Neural progenitor cell (in vitro differentiated cells): Measurements from ENCODE around the gene COX6A2. TPM values are rescaled to one million over a fixed set of nuclear protein-coding genes. Genes with fewer than 3 reads are reported as not detected.

Experiments used
- DNase-seq: peaks from one replicate; pipeline ENCODE4 v3.0.0-alpha.2; 2016; ENCODE audit warnings: low spot score
- H2AFZ ChIP-seq: fragments of 200-600 bp; sonication (generic); replicated peaks from 2 replicates; pipeline ENCODE4 v1.6.1; 2016; ENCODE audit warnings: antibody characterized with exemption
- H3F3A ChIP-seq: fragments of 200-600 bp; sonication (generic); 2 replicates; pipeline ENCODE4 v1.6.1; 2016; ENCODE audit warnings: antibody characterized with exemption, low read depth
- H3K27ac ChIP-seq: fragments of 200-600 bp; sonication (generic); 2 replicates; pipeline ENCODE4 v1.5.1; 2016; ENCODE audit warnings: mild to moderate bottlenecking
- H3K27me3 ChIP-seq: fragments of 200-600 bp; sonication (generic); 2 replicates; pipeline ENCODE4 v1.6.1; 2016; ENCODE audit warnings: mild to moderate bottlenecking, moderate library complexity
- H3K36me3 ChIP-seq: fragments of 200-600 bp; sonication (generic); 2 replicates; pipeline ENCODE4 v1.5.1; 2016
- H3K4me1 ChIP-seq: fragments of 200-600 bp; sonication (generic); 2 replicates; pipeline ENCODE4 v1.6.1; 2016; ENCODE audit warnings: mixed run types
- H3K4me2 ChIP-seq: fragments of 200-600 bp; sonication (generic); 2 replicates; pipeline ENCODE4 v1.6.1; 2016
- H3K4me3 ChIP-seq: fragments of 200-600 bp; sonication (generic); 2 replicates; pipeline ENCODE4 v1.5.1; 2016
- H3K79me2 ChIP-seq: fragments of 200-600 bp; sonication (generic); 2 replicates; pipeline ENCODE4 v1.6.1; 2016; ENCODE audit warnings: low read depth
- H3K9ac ChIP-seq: fragments of 200-600 bp; sonication (generic); 2 replicates; pipeline ENCODE4 v1.6.1; 2016
- H3K9me3 ChIP-seq: fragments of 200-600 bp; sonication (generic); 2 replicates; pipeline ENCODE4 v1.5.1; 2016; ENCODE audit warnings: low read depth
- H4K20me1 ChIP-seq: fragments of 200-600 bp; sonication (generic); 2 replicates; pipeline ENCODE4 v1.6.1; 2016; ENCODE audit warnings: low read depth
- H3K27ac Mint-ChIP-seq: 3 replicates; pipeline ENCODE4 v1.8.0; 2021; ENCODE audit warnings: mixed read lengths
- H3K27me3 Mint-ChIP-seq: 2 replicates; pipeline ENCODE4 v1.8.0; 2022; ENCODE audit warnings: low read depth, mild to moderate bottlenecking, inconsistent platforms, moderate library complexity, mixed read lengths; ENCODE audit not compliant: insufficient read depth
- H3K36me3 Mint-ChIP-seq: 3 replicates; pipeline ENCODE4 v1.8.0; 2021; ENCODE audit warnings: mixed read lengths
- H3K4me1 Mint-ChIP-seq: 3 replicates; pipeline ENCODE4 v1.8.0; 2021; ENCODE audit warnings: mixed read lengths
- H3K4me3 Mint-ChIP-seq: 3 replicates; pipeline ENCODE4 v1.8.0; 2021; ENCODE audit warnings: mild to moderate bottlenecking, moderate library complexity, mixed read lengths
- H3K9me3 Mint-ChIP-seq: 3 replicates; pipeline ENCODE4 v1.8.0; 2020; ENCODE audit warnings: mixed read lengths
- CTCF ChIP-seq: fragments of 200-600 bp; sonication (generic); IDR thresholded peaks from 2 replicates; pipeline ENCODE4 v1.5.1; 2017; ENCODE audit warnings: antibody characterized with exemption, mild to moderate bottlenecking
- EZH2 ChIP-seq: fragments of 200-600 bp; sonication (generic); IDR thresholded peaks from 2 replicates; pipeline ENCODE4 v1.6.1; 2017; ENCODE audit warnings: antibody characterized with exemption, mild to moderate bottlenecking, moderate library complexity
- EZH2phosphoT487 ChIP-seq: fragments of 200-600 bp; sonication (generic); IDR thresholded peaks from 2 replicates; pipeline ENCODE4 v1.6.1; 2017; ENCODE audit warnings: antibody characterized with exemption
- total RNA-seq: library from RNA; depleted of rRNA; stranded (reverse); fragments of >200 nt; gene quantifications from 2 replicates; pipeline ENCODE4 v1.2.3, GENCODE V29; 2015; ENCODE audit warnings: low replicate concordance

COX6A2 gene
- total RNA-seq, 1 donor from 2014 or later: not detected

GRCh38 chr16:31427441-31428278, 500 bp downstream of the COX6A2 start:
- H2AFZ ChIP-seq: no peak overlapping the region
- peaks cover 7% of the 10 kb centered on the region for H3K27me3 Mint-ChIP-seq
- H3K4me1 Mint-ChIP-seq: peaks cover 5% of the 10 kb centered on the region

GRCh38 chr16:31423801-31424200, 4.4 kb downstream of the COX6A2 start:
- H3K27me3 Mint-ChIP-seq: peaks cover 5% of the 10 kb centered on the region

More at GRCh38 chr16:31427441-31428278, 500 bp downstream of the COX6A2 start:
- H3K9ac ChIP-seq: no peak overlapping the region
- TF ChIP-seq EZH2phosphoT487: no peak
- TF ChIP-seq EZH2: no peak
- TF ChIP-seq CTCF: no peak
- no peak for DNase-seq
- peaks cover 7% of the 10 kb centered on the region for H3K27me3 ChIP-seq
- Mint-ChIP-seq H3K4me3 (no peak overlapping the region), H3K9me3 (peaks cover 2% of the 10 kb centered on the region), H3K27ac (no peak overlapping the region), H3K36me3 (no peaks in the 10 kb centered on the region)
- no peaks in the 10 kb centered on the region for H3F3A ChIP-seq
- H3K4me2 ChIP-seq: no peak overlapping the region
- H4K20me1 ChIP-seq: no peaks in the 10 kb centered on the region
- H3K79me2 ChIP-seq: no peaks in the 10 kb centered on the region
- no peaks in the 10 kb centered on the region for H3K9me3 ChIP-seq
- H3K4me3 ChIP-seq: no peak overlapping the region
- H3K27ac ChIP-seq: no peak overlapping the region
- H3K4me1 ChIP-seq: no peaks in the 10 kb centered on the region
- no peaks in the 10 kb centered on the region for H3K36me3 ChIP-seq

GRCh38 chr16:31423241-31423640, 4.9 kb downstream of the COX6A2 start:
- Histone ChIP-seq H3K27ac (no peak overlapping the region), H3K9me3 (no peaks in the 10 kb centered on the region), H3K4me1 (no peaks in the 10 kb centered on the region), H3K79me2 (no peaks in the 10 kb centered on the region), H3K4me2 (no peak overlapping the region), H3F3A (no peaks in the 10 kb centered on the region), H3K27me3 (peaks cover 7% of the 10 kb centered on the region), H2AFZ (no peak overlapping the region), H3K9ac (no peak overlapping the region), H3K4me3 (no peak overlapping the region), H3K36me3 (no peaks in the 10 kb centered on the region), H4K20me1 (no peaks in the 10 kb centered on the region)
- Mint-ChIP-seq H3K4me1 (no peaks in the 10 kb centered on the region), H3K36me3 (no peaks in the 10 kb centered on the region), H3K27ac (no peak overlapping the region), H3K9me3 (peaks cover 6% of the 10 kb centered on the region), H3K27me3 (peaks cover 3% of the 10 kb centered on the region), H3K4me3 (no peak overlapping the region)
- no peak for DNase-seq
- TF ChIP-seq CTCF (no peak), EZH2 (no peak), EZH2phosphoT487 (no peak)

More at GRCh38 chr16:31423801-31424200, 4.4 kb downstream of the COX6A2 start:
- Mint-ChIP-seq H3K4me1 (no peaks in the 10 kb centered on the region), H3K27ac (no peak overlapping the region), H3K4me3 (no peak overlapping the region), H3K9me3 (peaks cover 2% of the 10 kb centered on the region), H3K36me3 (no peaks in the 10 kb centered on the region)
- Histone ChIP-seq H4K20me1 (no peaks in the 10 kb centered on the region), H3F3A (no peaks in the 10 kb centered on the region), H3K4me1 (no peaks in the 10 kb centered on the region), H3K27me3 (peaks cover 7% of the 10 kb centered on the region), H3K4me3 (no peak overlapping the region), H2AFZ (no peak overlapping the region), H3K27ac (no peak overlapping the region), H3K36me3 (no peaks in the 10 kb centered on the region), H3K4me2 (no peak overlapping the region), H3K9me3 (no peaks in the 10 kb centered on the region), H3K9ac (no peak overlapping the region), H3K79me2 (no peaks in the 10 kb centered on the region)
- no peak for DNase-seq
- TF ChIP-seq EZH2: no peak
- no peak for TF ChIP-seq CTCF
- no peak for TF ChIP-seq EZH2phosphoT487
